Endothelial cell of hepatic sinusoid (primary cell): Measurements from ENCODE around the gene PHACTR4.
"Not testable (repeated sequence)": the region's sequence is repeated elsewhere in the genome, so short reads cannot be mapped to it uniquely, and the experiment has no call there.

ENCODE experiments used
- in situ Hi-C: cut with HindIII; loops from 2 replicates; pipeline ENCODE4 v1.10.0; 2017; ENCODE audit warnings: low sequenced_read_pairs

PHACTR4 gene

DNA sequence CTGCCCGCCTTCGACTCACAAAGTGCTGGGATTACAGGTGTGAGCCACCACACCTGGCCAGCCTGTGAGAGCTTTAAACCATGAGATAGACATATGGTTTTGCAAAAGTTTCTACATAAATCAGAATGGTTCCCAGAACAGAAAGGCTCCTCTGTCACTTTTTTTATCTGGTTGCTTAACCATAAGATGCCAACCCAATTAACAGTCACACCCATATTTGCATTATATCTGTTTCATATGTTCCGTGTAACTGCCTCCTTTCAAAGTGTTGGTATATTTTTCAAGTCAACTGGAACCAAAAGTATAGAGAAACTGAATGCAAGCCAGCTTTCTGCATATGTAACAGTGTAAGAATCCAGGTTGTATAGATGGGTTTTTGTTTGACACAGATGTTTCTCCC, 112.6 kb downstream of the PHACTR4 start:
- in situ Hi-C loops: no loop called here

- in situ Hi-C loops: no loop called here
These were observed 113.2 kb downstream of the PHACTR4 start for GRCh38 chr1:28482702-28483101.

GRCh38 chr1:28494737-28495136, 125.2 kb downstream of the PHACTR4 start:
- in situ Hi-C loops: no loop called here

DNA sequence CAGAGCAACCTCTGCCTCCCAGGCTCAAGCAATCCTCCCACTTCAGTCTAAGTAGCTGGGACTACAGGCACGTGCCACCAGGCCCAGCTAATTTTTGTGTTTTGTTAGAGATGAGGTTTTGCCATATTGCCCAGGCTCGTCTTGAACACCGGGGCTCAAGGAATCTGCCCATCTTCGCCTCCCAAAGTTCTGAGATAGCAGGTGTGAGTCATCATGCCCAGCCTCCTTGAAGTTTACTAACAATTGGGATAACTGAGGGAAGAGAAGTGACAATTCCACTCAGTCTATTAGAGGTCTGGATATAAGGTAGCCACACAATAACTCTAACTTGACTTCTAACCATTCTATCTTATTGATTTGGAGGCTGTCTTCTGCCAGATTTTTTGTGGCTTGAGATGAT, 130.0 kb downstream of the PHACTR4 start:
- in situ Hi-C loops: no loop called here

DNA sequence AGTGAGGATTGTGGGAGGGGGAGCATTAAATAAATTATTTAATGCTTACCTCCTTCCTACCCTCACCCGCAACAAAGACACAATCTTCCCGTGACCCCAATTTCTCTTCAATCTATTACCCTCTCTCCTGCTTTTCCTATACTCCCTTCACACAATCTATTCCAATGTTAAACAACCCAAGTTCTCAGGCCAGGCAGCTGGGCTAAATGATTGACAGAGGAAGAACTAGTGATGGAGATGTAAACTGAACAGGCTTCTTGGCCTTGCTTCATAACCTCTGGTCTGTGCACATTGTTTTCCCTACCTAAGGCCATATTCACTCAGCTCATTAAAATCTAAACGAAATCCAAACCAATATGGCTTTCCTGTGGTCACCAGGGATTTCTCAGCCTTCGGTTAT, 132.4 kb downstream of the PHACTR4 start:
- in situ Hi-C loops: no loop called here

GRCh38 chr1:28503117-28503516, 133.6 kb downstream of the PHACTR4 start:
- in situ Hi-C loops: no loop called here

DNA sequence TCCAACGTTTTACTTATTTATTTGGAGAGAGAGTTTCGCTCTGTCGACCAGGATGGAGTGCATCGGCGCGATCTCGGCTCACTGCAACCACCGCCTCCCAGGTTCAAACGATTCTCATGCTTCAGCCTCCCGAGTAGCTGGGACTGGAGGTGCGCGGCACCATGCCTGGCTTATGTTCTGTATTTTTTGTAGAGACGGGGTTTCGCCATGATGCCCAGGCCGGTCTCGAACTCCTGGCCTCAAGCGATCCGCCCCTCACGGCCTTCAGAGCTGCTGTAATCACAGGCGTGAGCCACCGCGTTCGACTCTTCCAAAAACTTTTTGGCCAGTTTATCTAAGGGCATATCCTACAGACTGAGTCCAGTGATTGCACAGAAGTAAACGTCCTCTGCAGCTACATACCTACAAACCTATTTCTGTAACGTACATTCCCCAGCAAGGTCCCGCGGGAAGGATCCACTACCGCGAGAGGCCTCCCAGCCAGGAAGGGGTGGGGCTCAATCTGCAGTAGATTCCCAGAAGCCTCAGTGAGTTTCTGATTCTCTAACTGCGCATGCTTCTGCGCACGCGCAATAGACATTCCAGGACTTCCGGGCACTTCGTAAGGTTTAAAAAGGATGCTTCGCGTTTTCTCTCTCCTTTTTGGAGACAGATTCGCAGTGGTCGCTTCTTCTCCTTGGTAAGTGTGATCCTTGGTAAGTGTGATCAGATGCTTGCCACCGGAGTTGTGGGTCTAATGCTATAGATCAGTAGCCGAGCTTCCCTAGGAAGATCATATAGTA, 136.1 kb downstream of the PHACTR4 start, which contains the start of gene RCC1:
Gene RCC1, plus strand, starts transcription at position 638 of the 782 bp plus-strand sequence. CDS start 23,824 bp downstream, outside the sequence.
- in situ Hi-C loops: no loop called here

- in situ Hi-C loops: no loop called here
These were observed 137.3 kb downstream of the PHACTR4 start for GRCh38 chr1:28506907-28507246.

DNA sequence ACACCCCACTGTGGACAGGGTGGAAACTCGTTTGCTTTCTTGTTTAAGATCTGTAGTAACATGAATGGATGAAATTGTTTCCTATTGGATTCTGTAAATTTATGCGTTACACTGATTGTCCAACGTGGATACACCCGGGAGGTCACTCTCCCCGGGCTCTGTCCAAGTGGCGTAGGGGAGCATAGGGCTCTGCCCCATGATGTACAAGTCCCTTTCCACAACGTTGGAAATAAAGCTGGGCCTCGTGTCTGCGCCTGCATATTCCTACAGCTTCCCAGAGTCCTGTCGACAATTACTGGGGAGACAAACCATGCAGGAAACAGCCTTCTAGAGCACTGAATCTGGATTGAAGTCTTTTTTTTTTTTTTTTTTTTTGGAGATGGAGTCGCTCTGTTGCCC, 137.7 kb downstream of the PHACTR4 start:
- in situ Hi-C loops: no loop called here

DNA sequence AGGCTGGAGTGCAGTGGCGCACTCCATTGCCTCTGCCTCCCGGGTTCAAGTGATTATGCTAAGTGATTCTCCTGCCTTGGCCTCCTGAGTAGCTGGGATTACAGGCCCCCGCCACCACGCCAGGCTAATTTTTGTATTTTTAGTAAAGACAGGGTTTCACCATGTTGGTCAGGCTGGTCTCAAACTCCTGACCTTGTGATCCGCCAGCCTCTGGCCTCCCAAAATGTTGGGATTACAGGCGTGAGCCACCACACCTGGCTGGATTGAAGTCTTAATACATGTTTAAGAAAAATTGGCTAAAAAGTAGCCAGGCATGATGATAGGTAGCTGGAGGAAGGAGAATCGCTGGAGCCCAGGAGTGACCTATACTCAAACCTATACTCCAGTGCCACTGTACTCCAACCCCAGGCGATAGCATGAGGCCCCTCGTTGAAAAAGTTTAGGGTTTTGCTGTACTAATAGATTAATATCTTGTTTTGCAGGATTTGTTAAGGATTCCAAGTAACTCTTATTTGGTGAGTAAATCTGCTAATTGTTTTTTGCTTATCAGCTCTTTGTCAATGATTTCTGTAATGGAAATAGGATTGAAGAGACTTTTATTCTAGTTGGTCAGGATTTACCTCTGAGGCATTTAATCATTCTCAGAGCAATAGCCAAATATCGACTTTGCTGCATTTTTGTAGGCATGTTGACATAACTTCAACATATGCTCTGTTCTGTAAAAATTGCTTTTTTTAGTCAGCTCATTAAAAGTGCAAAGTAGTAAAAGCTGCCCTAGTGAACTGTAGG, 138.3 kb downstream of the PHACTR4 start:
- in situ Hi-C loops: no loop called here

DNA sequence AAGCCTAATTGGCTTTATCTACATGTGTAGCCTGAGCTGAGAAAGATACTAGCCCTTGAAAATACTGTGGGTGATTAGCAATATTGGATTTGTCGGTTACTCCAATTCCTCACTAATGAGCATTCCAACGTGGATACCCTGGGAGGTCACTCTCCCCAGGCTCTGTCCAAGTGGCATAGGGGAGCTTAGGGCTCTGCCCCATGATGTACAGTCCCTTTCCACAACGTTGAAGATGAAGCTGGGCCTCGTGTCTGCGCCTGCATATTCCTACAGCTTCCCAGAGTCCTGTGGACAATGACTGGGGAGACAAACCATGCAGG, 138.9 kb downstream of the PHACTR4 start:
- in situ Hi-C loops: no loop called here

DNA sequence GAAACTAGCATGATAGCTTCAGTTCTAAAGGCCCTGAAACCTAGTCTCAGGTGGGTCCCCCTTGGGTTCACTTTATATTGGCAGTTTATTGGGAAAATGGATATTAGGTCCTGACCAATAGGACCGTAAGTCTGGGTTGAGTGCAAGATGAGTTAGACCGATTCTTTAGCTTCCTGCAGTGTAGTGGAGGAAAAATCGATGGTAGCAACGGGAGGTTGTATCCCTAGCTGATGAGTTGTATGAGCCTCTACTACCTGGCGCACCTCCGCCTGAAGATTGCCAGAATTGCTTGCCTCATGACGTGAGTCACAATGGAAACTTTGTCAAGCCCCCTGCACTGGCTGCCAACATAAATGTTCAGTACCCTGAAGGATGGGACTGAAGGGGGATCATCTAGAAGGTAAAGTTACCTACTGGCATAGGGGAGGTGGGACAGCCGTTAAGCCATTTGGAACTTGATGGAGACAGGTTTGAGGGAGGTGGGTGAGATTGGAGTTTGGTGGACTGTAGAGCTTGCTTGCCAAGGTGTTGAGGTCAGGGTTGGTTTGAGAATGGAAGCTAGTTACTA, 140.2 kb downstream of the PHACTR4 start:
- in situ Hi-C loops: no loop called here

- in situ Hi-C loops: no loop called here
These were observed 140.9 kb downstream of the PHACTR4 start for GRCh38 chr1:28510273-28510969.

- in situ Hi-C loops: no loop called here
These were observed 141.5 kb downstream of the PHACTR4 start for GRCh38 chr1:28510970-28511440.

DNA sequence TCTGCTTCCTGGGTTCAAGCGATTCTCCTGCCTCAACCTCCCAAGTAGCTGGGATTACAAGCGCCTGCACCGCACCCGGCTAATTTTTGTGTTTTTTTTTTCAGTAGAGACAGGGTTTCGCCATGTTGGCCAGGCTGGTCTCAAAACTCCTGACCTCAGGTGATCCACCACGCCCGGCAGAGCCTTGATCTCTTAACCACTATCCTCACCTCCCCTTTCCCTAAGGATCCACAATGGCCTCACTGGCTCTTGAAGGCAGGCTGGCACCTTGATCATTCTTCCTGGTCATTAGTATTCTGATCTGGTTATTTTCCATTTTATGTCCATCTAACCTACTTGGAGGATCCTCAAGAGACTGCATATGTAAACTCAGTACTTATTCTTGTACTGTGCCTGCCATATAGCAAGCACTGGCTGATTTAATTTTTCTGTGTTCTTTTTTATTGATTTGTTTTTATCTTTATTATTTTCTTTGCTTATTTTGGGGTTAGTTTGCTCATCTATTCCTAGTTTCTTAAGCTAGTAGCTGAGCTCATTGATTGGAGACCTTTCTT, 142.6 kb downstream of the PHACTR4 start:
- in situ Hi-C loops: no loop called here

DNA sequence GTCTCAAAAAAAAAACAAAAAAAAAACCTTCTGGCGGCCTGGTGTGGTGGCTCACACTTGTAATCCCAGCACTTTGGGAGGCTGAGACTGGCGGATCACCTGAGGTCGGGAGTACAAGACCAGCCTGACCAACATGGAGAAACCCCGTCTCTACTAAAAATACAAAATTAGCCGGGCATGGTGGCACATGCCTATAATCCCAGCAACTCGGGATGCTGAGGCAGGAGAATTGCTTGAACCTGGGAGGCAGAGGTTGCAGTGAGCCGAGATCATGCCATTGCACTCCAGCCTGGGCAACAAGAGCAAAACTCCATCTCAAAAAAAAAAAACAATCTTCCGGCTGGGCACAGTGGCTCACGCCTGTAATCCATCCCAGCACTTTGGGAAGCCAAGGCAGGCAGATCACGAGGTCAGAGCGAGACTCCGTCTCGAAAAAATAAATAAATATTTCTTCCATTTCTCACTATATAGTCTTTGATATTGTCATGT, 144.9 kb downstream of the PHACTR4 start:
- in situ Hi-C loops: not testable (repeated sequence)

DNA sequence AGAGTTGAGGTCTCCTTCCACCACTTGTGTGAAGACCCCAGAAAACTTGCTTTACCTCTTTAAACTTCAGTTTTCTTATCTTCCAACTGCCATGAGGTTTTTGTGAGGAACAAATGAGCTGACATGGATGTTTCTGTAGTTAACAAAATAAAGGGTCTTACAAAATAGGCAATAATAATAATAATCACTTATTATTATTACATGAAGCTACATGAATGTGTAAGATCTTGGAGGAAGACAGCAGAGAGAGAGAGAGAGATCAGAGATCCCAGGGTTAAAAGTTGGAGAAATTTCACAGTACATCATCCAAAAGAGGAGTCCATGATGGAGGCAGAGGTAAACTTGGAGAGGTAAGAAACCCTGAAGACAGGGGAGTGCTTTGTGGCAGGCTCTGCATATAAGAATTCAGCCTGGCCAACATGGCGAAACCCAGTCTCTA, 147.0 kb downstream of the PHACTR4 start:
- in situ Hi-C loops: no loop called here

GRCh38 chr1:28517649-28517999, 148.1 kb downstream of the PHACTR4 start:
- in situ Hi-C loops: no loop called here

GRCh38 chr1:28518000-28518744, 148.6 kb downstream of the PHACTR4 start:
- in situ Hi-C loops: no loop called here

- in situ Hi-C loops: no loop called here
These were observed 149.3 kb downstream of the PHACTR4 start for GRCh38 chr1:28518745-28519341.
